Daoy (cell line): ENCODE results near the gene TSPAN10. TPM values are rescaled to one million over a fixed set of nuclear protein-coding genes. Genes with fewer than 3 reads are reported as not detected.
A peak's percentile ranks its signal among the peaks of the same experiment; 100 is the strongest.
"Not testable (repeated sequence)": the region's sequence is repeated elsewhere in the genome, so short reads cannot be mapped to it uniquely, and the experiment has no call there.

Source experiments
- DNase-seq: peaks from one replicate; pipeline ENCODE4 v3.0.0-alpha.2; 2015; ENCODE audit warnings: low read depth
- total RNA-seq: library from RNA; depleted of rRNA; stranded (reverse); fragments of >200 nt; shearing (Covaris generic); gene quantifications from 2 replicates; pipeline ENCODE4 v1.2.3, GENCODE V29; 2014

The TSPAN10 gene
- total RNA-seq, 1 experiment from 2014 or later: 2.3 TPM

DNA sequence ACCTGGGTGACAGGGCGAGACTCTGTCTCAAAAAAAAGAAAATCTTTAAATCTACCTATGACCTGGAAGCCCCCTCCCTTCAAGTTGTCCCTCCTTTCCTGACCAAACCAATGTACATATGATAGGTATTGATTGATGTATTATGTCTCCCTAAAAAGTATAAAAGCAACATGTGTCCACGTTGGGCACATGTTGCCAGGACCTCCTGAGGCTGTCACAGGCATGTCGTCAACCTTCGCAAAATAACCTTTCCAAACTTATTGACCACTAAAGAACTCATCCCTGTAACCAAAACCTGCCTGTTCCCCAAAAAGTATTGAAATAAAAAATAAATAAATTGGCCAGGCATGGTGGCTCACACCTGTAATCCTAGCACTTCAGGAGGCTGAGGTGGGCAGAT is 25.0 kb downstream of the TSPAN10 start:
- DNase-seq: no peak

DNA sequence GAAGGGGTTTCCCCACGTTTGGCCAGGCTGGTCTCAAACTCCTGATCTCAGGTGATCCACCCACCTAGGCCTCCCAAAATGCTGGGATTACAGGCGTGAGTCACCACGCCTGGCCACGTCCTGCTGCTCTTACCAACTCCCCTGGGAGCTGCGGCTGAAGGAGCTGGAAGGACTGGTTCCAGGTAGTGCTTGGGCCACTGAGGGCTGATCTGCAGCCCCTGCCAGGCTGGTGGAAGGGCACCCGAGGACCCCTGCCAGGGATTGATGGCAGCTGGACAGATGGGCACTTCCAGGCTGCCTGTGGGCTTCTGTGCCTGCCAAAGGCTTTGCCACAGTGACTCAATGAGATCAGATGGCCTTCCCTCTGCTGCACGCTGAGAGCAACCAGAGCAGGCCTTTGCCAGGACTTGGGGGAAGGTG is 27.1 kb downstream of the TSPAN10 start:
- DNase-seq: peak; percentile 46

- DNase-seq: peak; percentile 52
These were observed 28.5 kb downstream of the TSPAN10 start for GRCh38 chr17:81665205-81666091.

- DNase-seq: no peak
These were observed 29.0 kb downstream of the TSPAN10 start for GRCh38 chr17:81666092-81666341.

DNA sequence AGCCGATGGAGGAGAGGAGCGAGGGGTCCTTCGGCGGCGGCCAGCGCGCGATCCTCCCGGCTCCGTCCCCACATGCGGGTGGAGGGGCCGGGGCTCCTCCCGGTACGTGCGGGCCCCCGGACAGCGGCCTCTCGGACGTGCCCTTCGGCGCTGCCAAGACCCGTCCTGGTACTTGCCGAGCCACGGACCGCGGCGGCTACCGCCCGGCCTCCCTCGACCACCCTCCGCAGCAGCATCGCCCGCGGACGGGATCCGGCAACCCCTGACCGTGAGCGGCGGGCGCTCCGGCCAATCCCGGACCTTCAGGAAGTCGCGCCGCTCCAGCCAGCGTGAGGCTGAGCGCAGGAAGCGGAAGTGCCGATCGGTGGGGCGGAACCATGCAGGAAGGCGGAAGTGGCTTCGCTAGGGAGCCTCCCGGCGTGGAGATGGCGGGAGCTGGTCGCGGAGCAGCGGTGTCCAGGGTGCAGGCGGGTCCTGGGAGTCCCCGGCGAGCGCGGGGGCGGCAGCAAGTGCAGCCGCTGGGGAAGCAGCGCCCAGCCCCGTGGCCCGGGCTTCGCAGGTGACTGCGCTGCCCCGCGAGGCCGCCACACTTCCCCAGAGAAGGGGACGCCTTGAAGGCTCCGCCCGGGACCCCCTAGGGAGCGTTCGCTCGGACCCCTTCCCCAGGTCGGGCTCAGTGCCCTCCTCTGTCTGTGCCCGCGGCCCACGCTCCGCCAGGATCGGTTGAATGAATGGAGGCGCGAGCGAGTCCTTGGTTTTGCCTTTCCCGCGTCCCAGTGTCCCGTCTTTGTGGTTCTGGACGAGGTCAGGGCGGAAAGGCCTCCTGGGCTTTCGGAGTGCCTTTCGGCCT is 29.6 kb downstream of the TSPAN10 start, which contains the start of the genes CCDC137 and OXLD1:
CCDC137 (plus strand) TSS at position 396 of the 850 bp plus-strand sequence; CDS start at position 426, 30 bp downstream.
OXLD1 (minus strand) TSS at position 264 of the 850 bp plus-strand sequence; CDS start at position 236, 28 bp downstream.
- peak; percentile 99 for DNase-seq

GRCh38 chr17:81667754-81668153 is 30.8 kb downstream of the TSPAN10 start:
- DNase-seq: peak; percentile 32

DNA sequence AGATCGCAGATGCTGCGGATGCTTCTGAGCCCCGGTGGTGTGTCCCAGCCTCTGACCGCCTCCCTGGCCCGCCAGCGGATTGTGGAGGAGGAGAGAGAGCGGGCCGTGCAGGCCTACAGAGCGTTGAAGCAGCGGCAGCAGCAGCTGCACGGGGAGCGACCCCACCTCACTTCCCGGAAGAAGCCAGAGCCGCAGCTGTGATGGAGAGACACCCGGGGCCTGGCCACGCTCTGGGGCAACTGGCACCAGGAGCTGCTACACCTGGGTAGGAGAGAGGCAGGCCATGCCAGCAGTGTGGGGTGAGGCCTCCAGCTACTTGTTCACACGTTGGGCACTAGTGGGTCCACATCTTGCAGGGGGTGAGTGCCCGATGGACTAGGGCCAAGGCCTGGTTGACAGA is 35.5 kb downstream of the TSPAN10 start:
- DNase-seq: no peak

DNA sequence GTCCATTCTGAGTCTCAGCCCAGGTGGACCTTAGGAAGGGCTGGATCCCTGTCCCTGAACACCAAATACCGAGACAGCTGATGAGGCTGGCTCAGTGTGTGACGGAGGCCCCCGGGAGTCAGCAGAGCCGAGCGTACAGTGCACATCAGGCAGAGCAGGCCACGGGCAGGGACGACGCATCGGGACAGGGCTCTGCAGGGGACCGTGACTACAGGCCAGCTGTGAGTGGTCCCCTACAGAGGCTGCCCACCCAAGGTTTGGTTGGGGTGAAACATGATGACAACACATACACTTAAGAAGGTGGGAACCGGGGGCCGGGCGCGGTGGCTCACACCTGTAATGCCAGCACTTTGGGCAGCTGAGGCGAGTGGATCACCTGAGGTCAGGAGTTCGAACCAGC is 36.0 kb downstream of the TSPAN10 start:
- DNase-seq: no peak

- DNase-seq: no peak
These were observed 36.7 kb downstream of the TSPAN10 start for GRCh38 chr17:81673561-81674258.

DNA sequence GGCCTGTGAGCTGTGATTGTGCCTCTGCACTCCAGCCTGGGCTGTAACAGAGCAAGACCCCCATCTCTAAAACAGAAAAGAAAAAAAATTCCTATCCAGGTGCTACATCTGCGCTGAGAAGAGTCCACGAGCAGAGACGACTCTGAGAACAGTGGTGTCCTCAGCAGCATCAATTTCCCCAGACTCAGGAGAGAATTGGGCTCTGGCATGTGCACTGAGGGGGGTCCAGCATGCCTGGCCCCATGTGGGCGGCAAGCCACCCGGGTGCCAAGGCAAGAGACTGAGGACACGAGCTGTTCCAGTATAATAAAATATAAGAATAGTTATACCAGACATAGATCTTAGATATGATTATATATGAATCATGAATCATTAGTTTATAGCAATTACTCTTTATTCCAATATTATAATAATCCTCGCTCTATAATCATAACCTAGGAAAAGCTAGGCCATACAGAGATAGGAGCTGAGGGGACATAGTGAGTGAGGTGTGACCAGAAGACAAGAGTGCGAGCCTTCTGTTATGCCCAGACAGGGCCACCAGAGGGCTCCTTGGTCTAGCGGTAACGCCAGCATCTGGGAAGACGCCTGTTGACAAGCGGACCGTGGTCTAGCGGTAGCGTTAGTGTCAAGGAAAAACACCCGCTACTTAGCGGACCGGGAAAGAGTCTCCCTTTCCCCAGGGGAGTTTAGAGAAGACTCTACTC is 38.7 kb downstream of the TSPAN10 start:
- DNase-seq: not testable (repeated sequence)

DNA sequence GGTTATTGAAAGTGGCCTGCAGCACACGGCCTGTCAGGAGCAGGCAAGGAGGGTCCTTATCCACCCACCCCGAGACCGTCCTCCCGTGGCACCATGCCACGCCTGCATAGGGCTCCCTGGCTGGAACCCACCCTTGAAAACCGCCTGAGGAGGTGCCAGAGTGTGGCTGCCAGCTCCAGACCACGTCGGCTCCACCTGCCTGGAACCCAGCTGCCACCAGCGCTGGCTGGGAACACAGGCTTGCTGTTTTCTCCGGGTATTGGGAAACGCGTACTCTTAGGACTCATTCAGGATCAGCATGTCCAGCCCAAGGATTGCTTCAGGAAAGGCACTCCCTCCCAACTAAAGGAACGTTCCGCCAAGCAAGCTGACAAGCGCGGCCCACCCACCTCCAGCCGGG is 39.9 kb downstream of the TSPAN10 start:
- no peak for DNase-seq

DNA sequence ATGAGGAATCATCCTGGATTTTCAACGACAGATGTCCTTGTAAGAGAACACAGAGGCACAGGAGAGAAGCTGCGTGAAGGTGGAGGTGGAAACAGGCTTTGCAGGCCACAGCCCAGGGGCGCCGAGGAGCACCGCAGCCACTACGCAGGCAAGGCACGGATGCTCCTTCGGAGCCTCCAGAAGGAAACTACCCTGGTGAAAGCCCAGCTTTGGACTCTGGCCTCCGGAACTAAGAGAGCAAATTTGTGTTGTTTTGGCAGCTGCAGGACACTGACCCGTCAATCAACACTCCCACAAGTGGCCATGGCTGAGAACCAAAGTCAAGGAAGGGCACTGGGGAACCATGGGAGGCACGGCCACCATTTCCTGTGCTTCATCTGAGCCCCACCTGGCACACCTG is 43.2 kb downstream of the TSPAN10 start:
- no peak for DNase-seq

GRCh38 chr17:81681672-81682071 is 44.7 kb downstream of the TSPAN10 start:
- no peak for DNase-seq

GRCh38 chr17:81682565-81683207 is 45.7 kb downstream of the TSPAN10 start:
- no peak for DNase-seq

DNA sequence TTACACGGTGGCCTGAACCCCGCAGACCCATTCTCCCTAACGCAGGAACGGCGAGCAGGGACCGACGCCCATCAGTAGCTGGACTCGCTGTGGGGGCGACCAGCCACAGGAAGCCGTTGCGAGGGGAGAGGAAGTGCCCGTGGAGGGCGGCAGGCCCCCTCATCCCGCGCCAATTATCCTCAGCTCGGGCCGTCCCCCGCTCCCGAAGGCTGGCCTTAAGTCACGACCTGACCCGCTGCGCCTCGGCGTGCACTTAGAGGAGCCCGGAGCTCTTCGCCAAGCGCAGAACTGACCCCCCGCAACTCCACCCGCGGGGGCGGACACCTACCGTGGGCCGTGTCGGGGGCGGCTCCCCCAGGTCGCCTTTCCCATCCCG is 46.2 kb downstream of the TSPAN10 start:
- peak; percentile 41 for DNase-seq

DNA sequence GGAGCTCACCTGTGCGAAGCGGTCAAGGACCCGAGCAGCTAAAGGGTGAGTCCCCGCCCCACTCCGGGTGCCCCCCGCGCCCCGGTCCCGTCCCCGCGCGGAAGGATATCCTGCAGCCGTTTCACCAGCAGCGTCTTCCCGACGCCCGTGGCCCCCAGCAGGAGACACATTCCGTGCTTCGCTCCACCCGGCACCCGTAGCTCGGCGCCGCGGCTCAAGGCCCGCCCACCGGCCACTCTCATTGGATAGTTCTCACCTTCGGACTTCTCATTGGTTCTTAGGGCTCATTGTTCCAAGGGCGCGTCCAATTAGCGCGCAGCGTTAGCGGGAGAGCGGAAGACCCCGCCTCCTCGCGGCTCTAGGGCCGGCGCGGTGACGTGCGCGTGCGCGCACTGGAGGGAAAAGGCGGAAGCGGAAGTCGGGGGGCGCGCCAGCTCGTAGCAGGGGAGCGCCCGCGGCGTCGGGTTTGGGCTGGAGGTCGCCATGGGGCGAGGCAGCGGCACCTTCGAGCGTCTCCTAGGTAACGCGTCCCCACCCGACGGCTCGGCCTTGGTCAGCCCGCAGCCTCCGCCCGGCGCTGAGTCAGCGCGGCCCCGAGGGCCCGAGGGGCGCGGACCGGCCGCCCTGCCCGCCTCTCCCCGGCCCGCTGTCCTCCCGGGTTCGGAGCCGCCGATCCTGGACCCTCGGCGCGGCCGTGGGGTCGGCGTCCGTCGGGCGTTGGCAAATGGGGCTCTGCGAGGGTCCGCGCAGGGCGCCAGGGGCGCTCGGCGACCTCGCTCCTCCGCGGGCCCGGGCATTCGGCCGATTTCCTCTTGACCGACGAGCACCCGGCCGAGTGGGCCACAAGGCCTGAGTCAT is 46.8 kb downstream of the TSPAN10 start, which contains the start of the genes ARL16 and HGS:
ARL16 (minus strand) TSS at position 214 of the 858 bp plus-strand sequence; CDS start at position 170, 44 bp downstream.
HGS (plus strand) TSS at position 428 of the 858 bp plus-strand sequence; CDS start at position 484, 56 bp downstream.
- DNase-seq: peak; percentile 99

DNA sequence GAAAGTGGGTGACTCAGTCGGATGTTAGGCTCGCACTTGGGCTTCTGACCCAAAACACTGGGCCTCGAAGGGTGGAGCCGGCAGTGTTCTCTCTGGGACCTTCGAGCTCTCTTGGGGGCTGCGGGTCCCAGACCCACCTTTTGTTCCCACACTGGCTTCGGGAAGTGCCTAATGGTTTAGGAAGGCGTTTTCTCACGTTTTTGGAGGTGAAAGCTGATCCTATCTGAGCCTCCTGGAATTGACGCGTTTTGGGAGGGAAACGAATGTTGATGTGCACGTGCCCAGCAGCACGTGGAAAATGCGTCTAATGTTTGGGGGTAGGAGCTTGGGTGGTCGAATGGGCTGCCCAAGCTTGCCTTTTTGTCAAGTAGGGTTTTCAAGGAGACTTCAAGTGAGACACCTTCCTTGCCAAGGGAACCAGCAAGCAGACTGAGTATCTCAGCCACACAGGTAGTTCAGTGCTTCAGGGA is 47.5 kb downstream of the TSPAN10 start:
- peak; percentile 91 for DNase-seq

DNA sequence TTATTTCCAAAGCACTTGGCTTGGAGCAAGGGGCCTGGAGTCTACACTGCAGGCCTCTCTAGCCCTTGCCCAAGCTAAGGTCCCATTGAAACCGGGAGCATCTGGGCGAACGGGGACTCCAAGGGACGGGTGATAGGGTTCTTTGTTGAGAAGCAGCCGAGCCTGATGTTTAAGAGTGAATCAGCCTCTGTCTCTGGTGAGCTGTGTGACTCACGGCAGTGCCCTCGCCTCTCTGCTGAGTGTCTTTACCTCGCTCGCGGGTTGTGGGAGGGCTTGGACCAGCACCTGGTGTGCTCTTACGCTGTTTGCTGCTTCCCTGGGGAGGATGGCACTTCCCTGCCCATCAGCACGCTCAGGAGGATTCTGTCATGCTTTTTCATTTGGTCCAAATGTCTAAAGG is 48.1 kb downstream of the TSPAN10 start:
- peak; percentile 83 for DNase-seq

- no peak for DNase-seq
These were observed 49.6 kb downstream of the TSPAN10 start for GRCh38 chr17:81686614-81687013.
